ENCODE measurements around the gene ARMC10.

Gene ARMC10

DNA sequence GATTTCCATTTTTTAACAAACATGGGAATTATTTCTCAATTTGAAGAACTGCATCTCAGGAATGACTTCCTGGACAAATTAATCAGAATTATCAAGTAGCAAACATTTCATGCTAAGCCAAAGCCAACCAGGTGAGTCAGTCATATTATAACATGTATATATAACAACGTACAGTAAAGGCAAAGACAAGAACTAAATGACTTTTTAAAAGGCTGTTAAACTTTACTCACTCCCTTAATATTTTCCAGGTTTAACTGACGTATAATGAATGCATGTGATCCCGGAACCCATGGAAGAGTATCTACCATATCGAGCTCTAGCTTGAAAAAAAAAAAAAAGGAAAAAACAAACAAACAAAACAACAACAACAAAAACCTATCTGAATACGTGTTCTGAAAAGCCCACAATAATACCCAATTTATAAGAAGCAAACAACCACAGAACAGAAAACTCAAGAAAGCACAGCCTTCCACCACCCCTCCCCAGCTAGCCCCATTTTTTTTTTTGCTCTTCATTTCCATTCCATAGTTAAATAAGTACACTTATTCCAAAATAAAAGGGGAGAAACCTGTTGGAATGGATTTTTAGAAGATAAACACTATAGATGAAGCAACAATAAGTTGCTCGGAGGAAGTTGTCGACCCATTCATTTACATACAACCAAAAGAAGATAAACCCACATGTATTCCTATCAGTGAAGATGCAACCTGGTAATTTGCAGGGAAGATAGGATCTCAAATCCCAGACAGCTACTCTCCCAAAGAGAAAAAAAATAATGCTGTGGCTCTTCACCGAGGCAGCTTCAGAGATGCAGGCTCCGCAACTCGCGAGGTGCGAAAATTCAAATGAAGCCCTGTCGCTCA lies 73.4 kb downstream of the ARMC10 start:
- DNase-seq (ENCODE audit: low spot score): no peak
- TF ChIP-seq, protein P1, sequence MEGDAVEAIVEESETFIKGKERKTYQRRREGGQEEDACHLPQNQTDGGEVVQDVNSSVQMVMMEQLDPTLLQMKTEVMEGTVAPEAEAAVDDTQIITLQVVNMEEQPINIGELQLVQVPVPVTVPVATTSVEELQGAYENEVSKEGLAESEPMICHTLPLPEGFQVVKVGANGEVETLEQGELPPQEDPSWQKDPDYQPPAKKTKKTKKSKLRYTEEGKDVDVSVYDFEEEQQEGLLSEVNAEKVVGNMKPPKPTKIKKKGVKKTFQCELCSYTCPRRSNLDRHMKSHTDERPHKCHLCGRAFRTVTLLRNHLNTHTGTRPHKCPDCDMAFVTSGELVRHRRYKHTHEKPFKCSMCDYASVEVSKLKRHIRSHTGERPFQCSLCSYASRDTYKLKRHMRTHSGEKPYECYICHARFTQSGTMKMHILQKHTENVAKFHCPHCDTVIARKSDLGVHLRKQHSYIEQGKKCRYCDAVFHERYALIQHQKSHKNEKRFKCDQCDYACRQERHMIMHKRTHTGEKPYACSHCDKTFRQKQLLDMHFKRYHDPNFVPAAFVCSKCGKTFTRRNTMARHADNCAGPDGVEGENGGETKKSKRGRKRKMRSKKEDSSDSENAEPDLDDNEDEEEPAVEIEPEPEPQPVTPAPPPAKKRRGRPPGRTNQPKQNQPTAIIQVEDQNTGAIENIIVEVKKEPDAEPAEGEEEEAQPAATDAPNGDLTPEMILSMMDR (IDR thresholded peaks at IDR 0.05): no peak
- Histone ChIP-seq H3K27ac (peak overlapping the region; percentile 82 to 93), H3K4me3 (peak overlapping the region; percentile 81)

Measured in coronary artery (tissue), 2 donors.